CD4-positive, CD25-positive, alpha-beta regulatory T cell (primary cell): Measurements from ENCODE around the gene TAS1R1. TPM values are rescaled to one million over a fixed set of nuclear protein-coding genes. Genes with fewer than 3 reads are reported as not detected.

Experiments
- ATAC-seq, 2 donors: fragments of 150-1000 bp; cut with Tn5 transposase; one replicate each; pipeline ENCODE4 v1.10.0; 2021; ENCODE audit warnings: low read depth in 2 of 2, moderate number of reproducible peaks in 2 of 2, moderate library complexity in 1 of 2
- DNase-seq, 3 donors: peaks; one replicate each; pipeline versions ENCODE4 v3.0.0 to v3.0.0-alpha.2; 2012 to 2022; ENCODE audit warnings: mixed read lengths in 1 of 3
- H3K27ac ChIP-seq: one replicate; pipeline ENCODE4 v1.7.0; 2013; ENCODE audit warnings: mild to moderate bottlenecking, low read length; ENCODE audit not compliant: insufficient read depth, poor library complexity, severe bottlenecking
- H3K27me3 ChIP-seq: one replicate; pipeline ENCODE4 v1.7.0; 2013; ENCODE audit warnings: low read length; ENCODE audit not compliant: control insufficient read depth, insufficient read depth
- H3K36me3 ChIP-seq: one replicate; pipeline ENCODE4 v1.7.0; 2013; ENCODE audit warnings: mild to moderate bottlenecking, low read length, moderate library complexity; ENCODE audit not compliant: control insufficient read depth, insufficient read depth
- H3K4me1 ChIP-seq: 2 replicates; pipeline ENCODE4 v1.7.0; 2013; ENCODE audit warnings: mild to moderate bottlenecking, low read length; ENCODE audit not compliant: insufficient read depth, control insufficient read depth, poor library complexity, severe bottlenecking
- H3K4me3 ChIP-seq: one replicate; pipeline ENCODE4 v1.7.0; 2013; ENCODE audit warnings: low read depth, mild to moderate bottlenecking, low read length, moderate library complexity
- H3K9me3 ChIP-seq, 2 experiments: 1 replicate in 1 of 2; 2 replicates in 1 of 2; pipeline ENCODE4 v1.7.0; 2013; ENCODE audit warnings: low read length in 2 of 2, mild to moderate bottlenecking in 1 of 2, moderate library complexity in 1 of 2; ENCODE audit not compliant: control insufficient read depth in 2 of 2
- H3K27ac Mint-ChIP-seq, 3 donors: one replicate each; pipeline ENCODE4 v1.8.0; 2020 to 2022; ENCODE audit warnings: mild to moderate bottlenecking in 3 of 3, mixed read lengths in 3 of 3, moderate library complexity in 2 of 3
- H3K27me3 Mint-ChIP-seq: one replicate; pipeline ENCODE4 v1.8.0; 2022; ENCODE audit warnings: mild to moderate bottlenecking, mixed read lengths
- H3K36me3 Mint-ChIP-seq: one replicate; pipeline ENCODE4 v1.8.0; 2020; ENCODE audit warnings: mixed read lengths
- H3K4me1 Mint-ChIP-seq, 4 donors: one replicate each; pipeline ENCODE4 v1.8.0; 2020 to 2022; ENCODE audit warnings: mixed read lengths in 4 of 4, mild to moderate bottlenecking in 1 of 4
- H3K4me3 Mint-ChIP-seq, 4 donors: one replicate each; pipeline ENCODE4 v1.8.0; 2020 to 2022; ENCODE audit warnings: mild to moderate bottlenecking in 4 of 4, mixed read lengths in 4 of 4, moderate library complexity in 3 of 4
- H3K9me3 Mint-ChIP-seq, 7 donors: one replicate each; pipeline ENCODE4 v1.8.0; 2020 to 2022; ENCODE audit warnings: mixed read lengths in 7 of 7, mild to moderate bottlenecking in 3 of 7, moderate library complexity in 2 of 7
- polyA plus RNA-seq, 4 donors: library from polyadenylated mRNA; unstranded; fragments of 300-500 nt; fragmentation: Illumina TruSeq; gene quantifications; one replicate each; pipeline ENCODE4 v1.2.3, GENCODE V29; 2021
- total RNA-seq: library from RNA; stranded (reverse); gene quantifications from one replicate; pipeline ENCODE4 v1.2.3, GENCODE V29; 2022

Gene TAS1R1
- total and polyA plus RNA-seq, 5 donors from 2014 or later = 0.09 TPM; not detected in 4

- peak overlapping the region in 1 of 3 donors; percentile 47 for H3K27ac Mint-ChIP-seq
- DNase-seq = no peak
Observed at GRCh38 chr1:6584126-6585080, 29.3 kb downstream of the TAS1R1 start.

GRCh38 chr1:6585081-6585722 lies 30.1 kb downstream of the TAS1R1 start:
- Histone ChIP-seq H3K27me3 (no peaks in the 10 kb centered on the region), H3K27ac (no peak overlapping the region), H3K4me1 (peaks cover 28% of the 10 kb centered on the region), H3K9me3 (no peaks in the 10 kb centered on the region), H3K4me3 (no peak overlapping the region), H3K36me3 (peaks cover 18% of the 10 kb centered on the region)
- Mint-ChIP-seq H3K27me3 (no peaks in the 10 kb centered on the region), H3K4me3 (peak overlapping the region in 1 of 4 donors; percentile 75), H3K27ac (peak overlapping the region in 1 of 3 donors; percentile 47), H3K36me3 (no peaks in the 10 kb centered on the region), H3K4me1 (peaks cover 0 to 53% (median 25%) of the 10 kb centered on the region in 4 donors), H3K9me3 (no peaks in the 10 kb centered on the region)
- DNase-seq = no peak
- no peak for ATAC-seq

More at GRCh38 chr1:6584126-6585080, 29.3 kb downstream of the TAS1R1 start:
- Histone ChIP-seq H3K27me3 (no peaks in the 10 kb centered on the region), H3K4me3 (no peak overlapping the region), H3K27ac (no peak overlapping the region), H3K4me1 (peaks cover 32% of the 10 kb centered on the region), H3K9me3 (no peaks in the 10 kb centered on the region), H3K36me3 (peaks cover 11% of the 10 kb centered on the region)
- ATAC-seq = no peak
- H3K4me1 Mint-ChIP-seq = peaks cover 0 to 60% (median 28%) of the 10 kb centered on the region in 4 donors
- peaks cover 4% of the 10 kb centered on the region for H3K27me3 Mint-ChIP-seq
- no peaks in the 10 kb centered on the region for H3K36me3 Mint-ChIP-seq
- no peaks in the 10 kb centered on the region for H3K9me3 Mint-ChIP-seq
- peak overlapping the region in 3 of 4 donors; percentile 2 to 75 (median 36) for H3K4me3 Mint-ChIP-seq

- Mint-ChIP-seq H3K27me3 (no peaks in the 10 kb centered on the region), H3K4me1 (peaks cover 0 to 52% (median 24%) of the 10 kb centered on the region in 4 donors), H3K9me3 (no peaks in the 10 kb centered on the region), H3K4me3 (no peak overlapping the region), H3K27ac (peak overlapping the region in 1 of 3 donors; percentile 26), H3K36me3 (no peaks in the 10 kb centered on the region)
- Histone ChIP-seq H3K4me1 (peaks cover 22% of the 10 kb centered on the region), H3K27ac (no peak overlapping the region), H3K27me3 (no peaks in the 10 kb centered on the region), H3K36me3 (peaks cover 25% of the 10 kb centered on the region), H3K4me3 (no peak overlapping the region), H3K9me3 (no peaks in the 10 kb centered on the region)
- DNase-seq (no peak), ATAC-seq (no peak)
Observed at GRCh38 chr1:6585841-6586240, 30.7 kb downstream of the TAS1R1 start.

- H3K4me1 Mint-ChIP-seq = peaks cover 0 to 50% (median 23%) of the 10 kb centered on the region in 4 donors
- no peaks in the 10 kb centered on the region for H3K9me3 Mint-ChIP-seq
- peak overlapping the region in 1 of 3 donors; percentile 32 for H3K27ac Mint-ChIP-seq
- Histone ChIP-seq H3K27ac (no peak overlapping the region), H3K27me3 (no peaks in the 10 kb centered on the region), H3K4me1 (peaks cover 21% of the 10 kb centered on the region), H3K4me3 (no peak overlapping the region), H3K9me3 (no peaks in the 10 kb centered on the region), H3K36me3 (peaks cover 30% of the 10 kb centered on the region)
- no peaks in the 10 kb centered on the region for H3K36me3 Mint-ChIP-seq
- ATAC-seq (no peak), DNase-seq (no peak)
- H3K27me3 Mint-ChIP-seq = no peaks in the 10 kb centered on the region
- peak overlapping the region in 1 of 4 donors; percentile 32 for H3K4me3 Mint-ChIP-seq
Observed at GRCh38 chr1:6586404-6586816, 31.3 kb downstream of the TAS1R1 start.

- Histone ChIP-seq H3K4me1 (peaks cover 20% of the 10 kb centered on the region), H3K27me3 (no peaks in the 10 kb centered on the region), H3K27ac (no peak overlapping the region), H3K9me3 (no peaks in the 10 kb centered on the region), H3K36me3 (peaks cover 35% of the 10 kb centered on the region), H3K4me3 (no peak overlapping the region)
- DNase-seq = peak in 1 of 3 donors; percentile 21
- Mint-ChIP-seq H3K4me3 (no peak overlapping the region), H3K27me3 (no peaks in the 10 kb centered on the region), H3K36me3 (no peaks in the 10 kb centered on the region), H3K4me1 (peaks cover 0 to 45% (median 19%) of the 10 kb centered on the region in 4 donors), H3K9me3 (no peaks in the 10 kb centered on the region), H3K27ac (peak overlapping the region in 2 of 3 donors; percentile 43 to 67)
- ATAC-seq = no peak
Observed at GRCh38 chr1:6587261-6588005, 32.3 kb downstream of the TAS1R1 start.

- Mint-ChIP-seq H3K27ac (no peak overlapping the region), H3K9me3 (no peaks in the 10 kb centered on the region), H3K36me3 (no peaks in the 10 kb centered on the region), H3K27me3 (no peaks in the 10 kb centered on the region), H3K4me1 (peaks cover 0 to 40% (median 15%) of the 10 kb centered on the region in 4 donors), H3K4me3 (no peak overlapping the region)
- ATAC-seq (no peak), DNase-seq (no peak)
- H3K36me3 ChIP-seq = peaks cover 43% of the 10 kb centered on the region
- peaks cover 20% of the 10 kb centered on the region for H3K4me1 ChIP-seq
- no peaks in the 10 kb centered on the region for H3K27me3 ChIP-seq
- H3K27ac ChIP-seq = no peak overlapping the region
- no peaks in the 10 kb centered on the region for H3K9me3 ChIP-seq
- H3K4me3 ChIP-seq = no peak overlapping the region
Observed at GRCh38 chr1:6588128-6588892, 33.2 kb downstream of the TAS1R1 start.
